Gastroesophageal sphincter (tissue), 4 donors: Measurements from ENCODE around the gene SLC39A11. TPM values are rescaled to one million over a fixed set of nuclear protein-coding genes. Genes with fewer than 3 reads are reported as not detected.

Experiments
- ATAC-seq: fragments of 150-250 bp; one replicate; pipeline ENCODE4 v1.9.1; 2016; ENCODE audit warnings: mild to moderate bottlenecking, moderate library complexity
- H3K27ac ChIP-seq, 4 donors: fragments of 200-600 bp; sonication (generic) in 3 of 4; 1 replicate in 3 of 4; 2 replicates in 1 of 4; pipeline ENCODE4 v1.5.1; 2016 to 2019
- H3K27me3 ChIP-seq: fragments of 200-600 bp; sonication (generic); one replicate; pipeline ENCODE4 v1.5.1; 2019
- H3K36me3 ChIP-seq, 2 donors: fragments of 200-600 bp; sonication (generic); one replicate each; pipeline ENCODE4 v1.5.1; 2019; ENCODE audit warnings: control low read depth in 1 of 2
- H3K4me1 ChIP-seq, 3 donors: fragments of 200-600 bp; sonication (generic); 1 replicate in 2 of 3; 2 replicates in 1 of 3; pipeline ENCODE4 v1.5.1; 2016 to 2019; ENCODE audit warnings: control low read depth in 2 of 3
- H3K4me3 ChIP-seq, 2 donors: fragments of 200-600 bp; sonication (generic); one replicate each; pipeline ENCODE4 v1.5.1; 2019; ENCODE audit warnings: mild to moderate bottlenecking in 1 of 2, moderate library complexity in 1 of 2
- H3K9me3 ChIP-seq, 3 donors: fragments of 200-600 bp; sonication (generic); one replicate each; pipeline ENCODE4 v1.5.1; 2017 to 2019; ENCODE audit warnings: control low read depth in 2 of 3
- CTCF ChIP-seq, 4 experiments: fragments of 200-600 bp in 2 of 4; fragments of 450-650 bp in 2 of 4; sonication (generic) in 1 of 4; IDR thresholded peaks; one replicate each; pipeline ENCODE4 v1.5.1; 2017 to 2019; ENCODE audit warnings: antibody characterized with exemption in 4 of 4, mild to moderate bottlenecking in 2 of 4, moderate library complexity in 2 of 4
- EP300 ChIP-seq: sonication (generic); formaldehyde crosslinking; IDR thresholded peaks from one replicate; pipeline ENCODE4 v1.6.1; 2017; ENCODE audit warnings: antibody characterized with exemption, mild to moderate bottlenecking
- POLR2A ChIP-seq, 2 donors: fragments of 450-650 bp; IDR thresholded peaks; one replicate each; pipeline ENCODE4 v1.6.1; 2017; ENCODE audit warnings: antibody characterized with exemption in 2 of 2, mild to moderate bottlenecking in 2 of 2, moderate library complexity in 1 of 2
- POLR2AphosphoS5 ChIP-seq: sonication (generic); formaldehyde crosslinking; IDR thresholded peaks from one replicate; pipeline ENCODE4 v1.6.1; 2017; ENCODE audit warnings: antibody characterized with exemption
- WGBS, 2 donors: methylation state at CpG; one replicate each; pipeline ENCODE4 v1.1.5; 2018; ENCODE audit warnings: low coverage in 1 of 2; 5-methylcytosine and 5-hydroxymethylcytosine counted together
- total RNA-seq, 4 donors: library from RNA; depleted of rRNA; stranded (reverse); fragments of >200 nt; gene quantifications; one replicate each; pipeline ENCODE4 v1.1.0, GENCODE V29; 2016

The SLC39A11 gene
- total RNA-seq, 4 donors from 2014 or later = 11.6 to 16.8 (median 14.5) TPM

GRCh38 chr17:72955391-72956140, 136.9 kb downstream of the SLC39A11 start:
- WGBS, 2 donors = 96 to 97% methylated on average over 9 to 10 of the region's 20 CpGs
- Histone ChIP-seq H3K9me3 (no peaks in the 10 kb centered on the region), H3K4me3 (no peak overlapping the region), H3K36me3 (no peaks in the 10 kb centered on the region), H3K4me1 (peaks cover 0 to 8% (median 0%) of the 10 kb centered on the region in 3 donors), H3K27me3 (no peaks in the 10 kb centered on the region), H3K27ac (no peak overlapping the region)
- no peak for TF ChIP-seq CTCF (IDR thresholded peaks at IDR 0.05)
- TF ChIP-seq EP300 = no peak
- TF ChIP-seq POLR2A (IDR thresholded peaks at IDR 0.05) = no peak
- TF ChIP-seq POLR2AphosphoS5 = no peak
- ATAC-seq = no peak

GRCh38 chr17:72954579-72954978, 137.9 kb downstream of the SLC39A11 start:
- ATAC-seq = no peak
- H3K27me3 ChIP-seq = no peaks in the 10 kb centered on the region
- TF ChIP-seq POLR2A (IDR thresholded peaks at IDR 0.05) = no peak
- TF ChIP-seq EP300 = no peak
- no peak for TF ChIP-seq CTCF (IDR thresholded peaks at IDR 0.05)
- TF ChIP-seq POLR2AphosphoS5 = no peak

GRCh38 chr17:72953621-72954020, 138.9 kb downstream of the SLC39A11 start:
- H3K4me3 ChIP-seq = no peak overlapping the region
- H3K27me3 ChIP-seq = no peaks in the 10 kb centered on the region
- H3K4me1 ChIP-seq = peaks cover 0 to 8% (median 0%) of the 10 kb centered on the region in 3 donors
- TF ChIP-seq EP300 (no peak), POLR2A (IDR thresholded peaks at IDR 0.05) (no peak), POLR2AphosphoS5 (no peak)
- H3K9me3 ChIP-seq = no peaks in the 10 kb centered on the region
- no peak overlapping the region for H3K27ac ChIP-seq
- no peaks in the 10 kb centered on the region for H3K36me3 ChIP-seq
- no peak for ATAC-seq
- 88 to 100% methylated on average over 3 to 10 of the region's 11 CpGs for WGBS, 2 donors

More at GRCh38 chr17:72954579-72954978, 137.9 kb downstream of the SLC39A11 start:
- Histone ChIP-seq H3K36me3 (no peaks in the 10 kb centered on the region), H3K9me3 (no peaks in the 10 kb centered on the region), H3K27ac (no peak overlapping the region), H3K4me1 (peaks cover 0 to 8% (median 0%) of the 10 kb centered on the region in 3 donors), H3K4me3 (no peak overlapping the region)
- WGBS, 2 donors = 62 to 69% methylated on average over 5 to 7 of the region's 8 CpGs

GRCh38 chr17:72952641-72953315, 139.7 kb downstream of the SLC39A11 start:
- Histone ChIP-seq H3K27me3 (no peaks in the 10 kb centered on the region), H3K36me3 (no peaks in the 10 kb centered on the region), H3K4me3 (no peak overlapping the region), H3K4me1 (peaks cover 0 to 8% (median 0%) of the 10 kb centered on the region in 3 donors), H3K9me3 (no peaks in the 10 kb centered on the region), H3K27ac (no peak overlapping the region)
- no peak for TF ChIP-seq EP300
- TF ChIP-seq CTCF (IDR thresholded peaks at IDR 0.05) = no peak
- TF ChIP-seq POLR2AphosphoS5 = no peak
- WGBS, 2 donors = 86% methylated on average over 9 of the region's 10 CpGs; no CpG with 5 or more reads in 1 of the 2 donors
- no peak for ATAC-seq

- no peak for TF ChIP-seq EP300
- TF ChIP-seq CTCF (IDR thresholded peaks at IDR 0.05) = no peak
- TF ChIP-seq POLR2A (IDR thresholded peaks at IDR 0.05) = no peak
- TF ChIP-seq POLR2AphosphoS5 = no peak
- Histone ChIP-seq H3K4me1 (peaks cover 0 to 8% (median 0%) of the 10 kb centered on the region in 3 donors), H3K27ac (no peak overlapping the region), H3K36me3 (peaks cover 0 to 4% of the 10 kb centered on the region in 2 donors), H3K9me3 (no peaks in the 10 kb centered on the region), H3K4me3 (no peak overlapping the region), H3K27me3 (no peaks in the 10 kb centered on the region)
- WGBS, 2 donors = 81 to 88% methylated on average over 4 to 5 of the region's 5 CpGs
- no peak for ATAC-seq
These were observed 140.3 kb downstream of the SLC39A11 start for GRCh38 chr17:72952220-72952619.
